Vagina (tissue), 2 donors: ENCODE data around the gene MOB4.
"Not testable (repeated sequence)": the region's sequence is repeated elsewhere in the genome, so short reads cannot be mapped to it uniquely, and the experiment has no call there.

Experiments used
- CTCF ChIP-seq, 3 experiments: fragments of 450-650 bp in 2 of 3; fragments of 200-600 bp in 1 of 3; sonication (generic) in 1 of 3; IDR thresholded peaks; one replicate each; pipeline ENCODE4 v1.5.1; 2017 to 2019; ENCODE audit warnings: antibody characterized with exemption in 3 of 3, mild to moderate bottlenecking in 2 of 3, moderate library complexity in 2 of 3
- POLR2AphosphoS5 ChIP-seq, 2 donors: sonication (generic); formaldehyde crosslinking; IDR thresholded peaks; one replicate each; pipeline ENCODE4 v1.9.0; 2017; ENCODE audit warnings: antibody characterized with exemption in 2 of 2, mild to moderate bottlenecking in 2 of 2, low read depth in 1 of 2; ENCODE audit not compliant: insufficient read depth in 1 of 2

- not testable (repeated sequence) for TF ChIP-seq CTCF (IDR thresholded peaks at IDR 0.05); POLR2AphosphoS5 (IDR thresholded peaks at IDR 0.05; ENCODE audit: insufficient read depth in 1 of 2, low read depth in 1 of 2)
These were observed 31.6 kb upstream of the MOB4 start for GRCh38 chr2:197484248-197484647.
